BJ (cell line): ENCODE results near the gene PARP8. TPM values are rescaled to one million over a fixed set of nuclear protein-coding genes. Genes with fewer than 3 reads are reported as not detected.

Experiments used
- CTCF ChIA-PET: fragments of 350-600 bp; formaldehyde crosslinking; extraction: SDS; loops from one replicate; lab custom pipeline; 2021; ENCODE audit warnings: antibody characterized with exemption, inconsistent platforms; lab: Yijun Ruan, JAX
- POLR2A ChIA-PET: fragments of 300-600 bp; sonication (Branson Sonifier 250); formaldehyde crosslinking; extraction: SDS; loops from one replicate; lab custom pipeline; 2021; ENCODE audit warnings: antibody characterized with exemption; lab: Charles Lee
- DNase-seq: peaks from one replicate; pipeline ENCODE4 v3.0.0-alpha.2; 2011; ENCODE audit warnings: low read depth
- H3K27me3 ChIP-seq: 2 replicates; pipeline ENCODE4 v1.6.0; 2011; ENCODE audit warnings: low read length; ENCODE audit not compliant: control insufficient read depth, insufficient read depth
- H3K36me3 ChIP-seq: 2 replicates; pipeline ENCODE4 v1.5.1; 2011; ENCODE audit warnings: low read length; ENCODE audit not compliant: control insufficient read depth, insufficient read depth
- H3K4me3 ChIP-seq: 2 replicates; pipeline ENCODE4 v1.5.1; 2011; ENCODE audit warnings: low read depth, mild to moderate bottlenecking, control low read depth, low read length
- polyA plus RNA-seq: library from polyadenylated mRNA; depleted of rRNA; stranded (reverse); fragments of >200 nt; gene quantifications from 2 replicates; pipeline ENCODE4 v1.2.3, GENCODE V29; 2011
- TF ChIP-seq, protein P1 (sequence below): IDR thresholded peaks from 2 replicates; pipeline ENCODE4 v1.5.1; 2011; ENCODE audit warnings: low read depth, mild to moderate bottlenecking, control low read depth, inconsistent platforms, low read length, moderate library complexity; ENCODE audit not compliant: insufficient read depth

Gene PARP8
- polyA plus RNA-seq, 1 experiment: 5.0 TPM

DNA sequence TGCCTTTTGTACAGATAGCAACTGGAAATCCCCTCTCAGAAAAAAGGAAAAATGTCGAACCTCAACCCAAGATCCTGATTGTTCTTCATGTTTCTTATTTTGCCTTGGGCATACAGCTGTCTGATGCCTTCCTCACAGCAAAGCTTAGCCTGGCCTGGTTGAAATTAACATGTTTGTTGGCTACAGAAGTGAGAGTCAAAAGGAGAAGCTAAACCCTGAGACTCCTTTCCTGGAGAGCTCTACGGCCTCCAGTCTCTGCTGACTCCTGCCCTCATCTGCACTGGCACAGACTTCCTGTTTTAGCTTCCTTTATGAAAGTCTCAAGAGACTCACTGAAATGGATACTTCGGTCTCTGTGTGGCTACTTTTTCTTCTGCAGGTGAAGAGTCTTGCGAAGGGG is 186.7 kb downstream of the PARP8 start:
- no peak overlapping the region for H3K4me3 ChIP-seq
- CTCF ChIA-PET: no interaction called here
- TF ChIP-seq, protein P1, sequence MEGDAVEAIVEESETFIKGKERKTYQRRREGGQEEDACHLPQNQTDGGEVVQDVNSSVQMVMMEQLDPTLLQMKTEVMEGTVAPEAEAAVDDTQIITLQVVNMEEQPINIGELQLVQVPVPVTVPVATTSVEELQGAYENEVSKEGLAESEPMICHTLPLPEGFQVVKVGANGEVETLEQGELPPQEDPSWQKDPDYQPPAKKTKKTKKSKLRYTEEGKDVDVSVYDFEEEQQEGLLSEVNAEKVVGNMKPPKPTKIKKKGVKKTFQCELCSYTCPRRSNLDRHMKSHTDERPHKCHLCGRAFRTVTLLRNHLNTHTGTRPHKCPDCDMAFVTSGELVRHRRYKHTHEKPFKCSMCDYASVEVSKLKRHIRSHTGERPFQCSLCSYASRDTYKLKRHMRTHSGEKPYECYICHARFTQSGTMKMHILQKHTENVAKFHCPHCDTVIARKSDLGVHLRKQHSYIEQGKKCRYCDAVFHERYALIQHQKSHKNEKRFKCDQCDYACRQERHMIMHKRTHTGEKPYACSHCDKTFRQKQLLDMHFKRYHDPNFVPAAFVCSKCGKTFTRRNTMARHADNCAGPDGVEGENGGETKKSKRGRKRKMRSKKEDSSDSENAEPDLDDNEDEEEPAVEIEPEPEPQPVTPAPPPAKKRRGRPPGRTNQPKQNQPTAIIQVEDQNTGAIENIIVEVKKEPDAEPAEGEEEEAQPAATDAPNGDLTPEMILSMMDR: no peak
- no peaks in the 10 kb centered on the region for H3K27me3 ChIP-seq
- POLR2A ChIA-PET: no interaction called here
- H3K36me3 ChIP-seq: no peaks in the 10 kb centered on the region
- DNase-seq: no peak

DNA sequence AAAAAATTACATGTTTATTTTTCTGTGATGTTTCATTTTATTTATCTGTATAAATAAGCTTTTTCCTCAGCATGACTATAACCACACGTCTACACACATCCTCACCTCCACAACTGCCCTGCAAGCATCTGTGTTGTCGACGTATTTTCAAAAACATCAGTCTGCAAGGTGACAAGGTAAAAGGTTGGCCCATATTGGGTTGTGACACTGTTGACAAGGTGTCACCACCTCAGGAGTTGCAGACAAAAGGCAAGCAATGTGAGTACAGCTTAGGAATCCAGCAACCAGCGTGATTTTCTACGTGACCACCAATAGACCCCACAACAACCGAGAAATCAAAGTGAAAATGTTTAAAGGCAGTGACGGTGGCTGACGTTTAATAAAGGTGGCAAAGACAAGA is 187.6 kb downstream of the PARP8 start:
- no peak for DNase-seq
- Histone ChIP-seq H3K36me3 (no peaks in the 10 kb centered on the region), H3K4me3 (no peak overlapping the region), H3K27me3 (no peaks in the 10 kb centered on the region)
- ChIA-PET CTCF (no interaction called here), POLR2A (no interaction called here)
- TF ChIP-seq, protein P1: no peak

DNA sequence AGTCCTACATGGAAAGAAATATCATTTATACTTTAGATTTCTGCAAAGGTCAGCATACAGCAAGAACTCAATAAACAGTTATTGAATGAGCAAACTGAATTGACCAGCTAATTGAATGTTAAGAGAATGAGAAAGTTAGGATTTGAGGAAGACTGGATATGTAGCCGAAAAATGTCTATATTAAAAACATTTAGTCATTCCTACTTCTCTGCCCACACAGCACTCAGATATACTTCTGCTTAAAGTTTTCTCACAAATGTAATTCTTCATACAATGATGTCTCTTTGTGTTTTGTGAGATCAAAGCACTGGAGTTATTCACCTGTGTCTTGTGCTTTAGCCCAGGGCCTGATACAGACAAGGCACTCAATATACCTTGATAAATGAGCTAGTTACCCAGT is 188.6 kb downstream of the PARP8 start:
- ChIA-PET POLR2A (no interaction called here), CTCF (no interaction called here)
- H3K27me3 ChIP-seq: no peaks in the 10 kb centered on the region
- H3K4me3 ChIP-seq: no peak overlapping the region
- DNase-seq: no peak
- TF ChIP-seq, protein P1: no peak
- no peaks in the 10 kb centered on the region for H3K36me3 ChIP-seq

DNA sequence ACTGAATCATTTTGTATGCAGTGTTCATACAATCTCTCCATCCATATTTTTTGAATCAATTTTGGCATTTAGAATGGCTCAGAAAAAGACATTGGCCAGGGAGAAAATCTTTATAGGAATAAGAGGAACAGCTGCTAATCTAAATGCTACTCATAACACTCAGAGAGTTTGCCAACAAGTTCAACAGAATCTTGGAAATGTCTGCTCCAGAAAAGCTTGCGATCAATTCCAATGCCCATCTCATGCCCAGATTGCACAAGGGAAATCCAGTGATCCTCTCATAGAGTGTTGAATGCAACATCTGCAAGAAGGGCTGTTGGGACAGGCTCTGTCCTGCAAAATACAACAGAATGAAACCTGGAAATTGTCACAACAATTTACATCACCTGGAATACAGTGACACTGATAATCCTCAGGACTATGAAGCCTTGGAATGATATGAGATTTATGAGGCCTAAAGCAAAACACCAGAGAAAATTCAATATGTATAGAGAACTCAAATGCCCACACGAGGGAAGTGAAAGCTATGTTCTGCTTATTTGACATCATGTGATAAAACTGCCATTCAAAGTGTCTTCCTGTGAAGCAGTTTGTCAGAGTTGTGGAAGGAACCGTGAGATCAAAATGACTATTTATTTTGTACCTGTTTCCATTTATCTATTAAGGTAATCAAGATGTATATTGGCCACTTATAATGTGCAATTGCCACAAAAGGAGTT is 190.1 kb downstream of the PARP8 start:
- CTCF ChIA-PET: no interaction called here

DNA sequence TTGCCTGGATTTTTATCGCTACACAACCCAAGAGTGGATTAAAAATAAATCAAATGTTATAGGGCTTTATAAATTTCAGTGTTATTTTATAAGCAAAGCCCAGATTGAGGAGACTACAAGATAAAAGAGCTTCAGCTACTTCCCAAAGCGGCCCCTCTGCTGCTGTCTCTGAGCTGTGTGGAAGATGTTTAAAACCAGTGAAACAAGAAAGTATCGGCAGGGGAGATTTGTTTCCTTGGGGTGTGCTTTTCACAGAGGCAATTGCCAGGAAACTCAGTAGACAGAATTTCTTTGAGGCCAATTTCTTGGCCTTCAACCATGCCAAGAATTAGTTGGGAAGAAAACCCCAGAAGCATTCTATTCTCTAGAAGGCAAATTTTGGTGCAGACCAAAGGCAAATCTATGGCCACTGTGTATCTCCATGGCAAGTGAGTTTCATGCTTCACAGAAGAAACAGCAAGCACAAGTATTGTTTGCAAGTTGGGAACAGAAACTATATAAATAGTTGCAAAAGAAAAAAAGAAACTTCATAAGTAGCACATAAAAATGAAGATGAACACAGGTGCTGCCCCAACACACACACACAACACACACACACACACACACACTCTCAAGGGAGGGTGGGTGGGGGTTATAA is 197.2 kb downstream of the PARP8 start:
- no peaks in the 10 kb centered on the region for H3K36me3 ChIP-seq
- TF ChIP-seq, protein P1: no peak
- POLR2A ChIA-PET: no interaction called here
- H3K4me3 ChIP-seq: no peak overlapping the region
- CTCF ChIA-PET: no interaction called here
- H3K27me3 ChIP-seq: no peaks in the 10 kb centered on the region
- no peak for DNase-seq

More for the DNA sequence above, 190.1 kb downstream of the PARP8 start:
- H3K36me3 ChIP-seq: no peaks in the 10 kb centered on the region
- no peak overlapping the region for H3K4me3 ChIP-seq
- TF ChIP-seq, protein P1: no peak
- H3K27me3 ChIP-seq: no peaks in the 10 kb centered on the region
- POLR2A ChIA-PET: no interaction called here
- DNase-seq: no peak
